ENCODE results near the gene POLR3G.

- TF ChIP-seq CTCF (conservative IDR thresholded peaks at IDR 0.05) (no peak), ZFX (IDR thresholded peaks at IDR 0.05) (no peak)
These were observed 27.7 kb upstream of the POLR3G start for GRCh38 chr5:90446961-90447360.
